Kidney capillary endothelial cell (primary cell): ENCODE data around the gene PEX5L.

Source experiments
- DNase-seq: peaks from one replicate; pipeline ENCODE4 v3.0.0-alpha.2; 2018; ENCODE audit warnings: low spot score

The PEX5L gene

GRCh38 chr3:179772297-179772696, 264.4 kb downstream of the PEX5L start:
- no peak for DNase-seq

- DNase-seq: no peak
These were observed 264.9 kb downstream of the PEX5L start for GRCh38 chr3:179771797-179772196.

GRCh38 chr3:179769411-179770247, 267.1 kb downstream of the PEX5L start:
- no peak for DNase-seq

GRCh38 chr3:179768080-179768479, 268.7 kb downstream of the PEX5L start:
- DNase-seq: peak; percentile 27

- DNase-seq: no peak
These were observed 270.2 kb downstream of the PEX5L start for GRCh38 chr3:179766416-179767133.

GRCh38 chr3:179765396-179765795, 271.3 kb downstream of the PEX5L start:
- DNase-seq: no peak

- DNase-seq: peak; percentile 40
These were observed 275.8 kb downstream of the PEX5L start for GRCh38 chr3:179760944-179761343.

GRCh38 chr3:179750720-179751328, 285.9 kb downstream of the PEX5L start:
- DNase-seq: no peak

GRCh38 chr3:179745716-179746115, 291.0 kb downstream of the PEX5L start:
- peak; percentile 50 for DNase-seq

- DNase-seq: no peak
These were observed 291.7 kb downstream of the PEX5L start for GRCh38 chr3:179745079-179745478.
